HG03439 (cell line): ENCODE results near the gene FCRL3.
A peak's percentile ranks its signal among the peaks of the same experiment; 100 is the strongest.
"Not testable (repeated sequence)": the region's sequence is repeated elsewhere in the genome, so short reads cannot be mapped to it uniquely, and the experiment has no call there.

ENCODE experiments used
- ATAC-seq: cut with Tn5 transposase; IDR thresholded peaks from one replicate; pipeline ENCODE4 v1.9.1; 2021; ENCODE audit warnings: mild to moderate bottlenecking, moderate library complexity; ENCODE audit not compliant: unreplicated experiment

FCRL3 gene

GRCh38 chr1:157700732-157701131 lies at the start of gene FCRL3:
Gene FCRL3, minus strand, starts transcription at chr1:157700769. Its CDS starts 280 bp downstream, at chr1:157700489.
- peak; percentile 53 for ATAC-seq

- ATAC-seq, result no peak
These were observed 47.8 kb upstream of the FCRL3 start for GRCh38 chr1:157748262-157748817.

GRCh38 chr1:157739229-157739901 lies 38.8 kb upstream of the FCRL3 start:
- ATAC-seq, result no peak

- ATAC-seq, result not testable (repeated sequence)
These were observed 35.4 kb upstream of the FCRL3 start for GRCh38 chr1:157735991-157736390.

GRCh38 chr1:157734321-157734720 lies 33.8 kb upstream of the FCRL3 start:
- no peak for ATAC-seq

- ATAC-seq, result peak; percentile 54
These were observed 32.2 kb upstream of the FCRL3 start for GRCh38 chr1:157732755-157733154.

- no peak for ATAC-seq
These were observed 24.6 kb upstream of the FCRL3 start for GRCh38 chr1:157725221-157725577.

GRCh38 chr1:157724537-157725220 lies 24.1 kb upstream of the FCRL3 start:
- ATAC-seq, result no peak

GRCh38 chr1:157723157-157723556 lies 22.6 kb upstream of the FCRL3 start:
- ATAC-seq, result no peak

- ATAC-seq, result no peak
These were observed 21.4 kb upstream of the FCRL3 start for GRCh38 chr1:157721985-157722384.

GRCh38 chr1:157715736-157716135 lies 15.2 kb upstream of the FCRL3 start:
- no peak for ATAC-seq

- ATAC-seq, result no peak
These were observed 11.2 kb upstream of the FCRL3 start for GRCh38 chr1:157711802-157712201.

- no peak for ATAC-seq
These were observed 4.3 kb upstream of the FCRL3 start for GRCh38 chr1:157704878-157705277.

- no peak for ATAC-seq
These were observed 3.4 kb upstream of the FCRL3 start for GRCh38 chr1:157703981-157704380.

- no peak for ATAC-seq
These were observed 1.8 kb upstream of the FCRL3 start for GRCh38 chr1:157702308-157702825.

- ATAC-seq, result no peak
These were observed 264 bp downstream of the FCRL3 start for GRCh38 chr1:157700305-157700704.

GRCh38 chr1:157697781-157698569 lies 2.6 kb downstream of the FCRL3 start:
- no peak for ATAC-seq

GRCh38 chr1:157696966-157697628 lies 3.5 kb downstream of the FCRL3 start:
- no peak for ATAC-seq

GRCh38 chr1:157695417-157695816 lies 5.2 kb downstream of the FCRL3 start:
- no peak for ATAC-seq

- ATAC-seq, result no peak
These were observed 9.2 kb downstream of the FCRL3 start for GRCh38 chr1:157691285-157691920.
